Forelimb muscle (tissue), 1 donor: ENCODE data around the gene PDGFD. TPM values are rescaled to one million over a fixed set of nuclear protein-coding genes. Genes with fewer than 3 reads are reported as not detected.

Experiments used
- DNase-seq: peaks from one replicate; pipeline ENCODE4 v3.0.0-alpha.2; 2013; ENCODE audit warnings: low read depth
- polyA plus RNA-seq: library from polyadenylated mRNA; unstranded; fragments of 120-200 nt; gene quantifications from one replicate; pipeline ENCODE4 v1.2.1, GENCODE V29; 2013; ENCODE audit not compliant: insufficient read length

PDGFD gene
- polyA plus RNA-seq, 1 donor = 16.5 TPM

DNA sequence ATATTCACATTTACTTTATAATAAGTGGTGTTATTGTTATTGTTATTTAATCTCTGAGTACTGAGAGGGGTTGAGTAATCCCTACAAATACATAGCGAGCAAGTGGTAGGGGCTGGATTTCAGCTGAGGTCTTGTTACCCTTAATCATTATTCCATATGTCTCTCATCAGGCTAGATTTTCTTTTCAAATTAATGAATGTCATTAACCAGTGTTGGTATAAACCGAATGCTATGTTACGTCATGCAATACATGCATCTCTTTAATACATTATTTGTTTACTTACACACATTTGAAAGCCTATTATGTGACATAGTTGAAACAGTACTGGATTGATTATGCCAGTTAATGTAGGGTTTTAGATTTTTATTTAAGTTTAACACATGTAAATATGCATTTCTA, 18.9 kb downstream of the PDGFD start:
- no peak for DNase-seq

DNA sequence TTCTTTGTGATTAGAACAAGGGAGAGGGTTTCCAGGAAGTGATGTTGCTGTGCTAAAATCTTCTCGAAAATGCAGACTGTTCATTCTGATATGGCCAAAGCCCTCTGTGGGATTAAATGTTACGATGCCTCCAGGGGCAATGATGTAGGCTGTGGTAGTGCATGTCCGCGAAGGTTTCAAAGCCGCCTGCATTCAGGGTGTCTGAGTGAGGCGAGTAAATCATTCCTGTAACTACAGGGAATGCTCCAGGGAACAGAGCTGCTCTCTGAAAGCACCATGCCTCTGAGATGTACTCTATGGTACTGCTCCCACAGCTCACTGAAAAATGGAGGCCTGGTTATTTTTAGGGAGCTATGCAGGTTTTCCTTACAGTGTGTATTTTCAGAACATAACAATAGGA, 21.2 kb downstream of the PDGFD start:
- no peak for DNase-seq

DNA sequence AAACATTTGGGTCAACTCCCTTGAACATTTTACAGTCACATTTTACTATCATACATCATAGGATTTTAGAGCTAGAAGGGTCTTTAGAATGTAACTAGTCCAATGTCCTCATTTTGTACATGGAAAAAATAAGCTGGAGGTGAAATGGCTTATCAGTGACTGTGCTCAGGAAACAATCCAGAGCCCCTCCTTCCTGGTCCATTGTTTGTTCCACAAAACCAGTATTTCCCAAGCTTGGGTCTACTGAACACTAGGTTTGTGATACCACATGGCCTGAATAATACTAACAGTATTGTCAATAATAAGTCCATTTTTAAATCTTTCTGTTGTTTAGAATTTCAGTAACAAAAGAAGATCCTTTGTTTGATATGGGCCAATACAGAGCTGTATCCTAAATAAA, 27.1 kb downstream of the PDGFD start:
- DNase-seq = no peak

DNA sequence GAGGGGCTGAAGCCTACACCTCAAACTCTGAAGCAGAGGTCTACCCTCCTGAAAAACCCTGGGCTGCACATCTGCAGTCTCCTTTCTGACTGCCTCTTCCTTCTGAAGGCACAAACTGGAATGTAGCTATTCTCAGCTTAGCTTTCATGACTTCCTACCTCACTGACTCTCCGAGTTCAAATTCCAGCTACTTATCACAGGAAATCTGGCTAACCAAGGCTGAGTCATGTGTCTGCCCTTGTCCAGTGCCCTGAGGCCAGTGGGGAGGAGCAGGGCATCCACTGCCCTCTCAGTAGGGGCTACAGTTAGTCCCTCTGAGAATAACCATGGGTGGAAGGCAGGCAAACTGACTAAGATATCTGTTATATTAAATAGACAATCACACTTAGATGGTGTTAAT, 29.2 kb downstream of the PDGFD start:
- DNase-seq = no peak

DNA sequence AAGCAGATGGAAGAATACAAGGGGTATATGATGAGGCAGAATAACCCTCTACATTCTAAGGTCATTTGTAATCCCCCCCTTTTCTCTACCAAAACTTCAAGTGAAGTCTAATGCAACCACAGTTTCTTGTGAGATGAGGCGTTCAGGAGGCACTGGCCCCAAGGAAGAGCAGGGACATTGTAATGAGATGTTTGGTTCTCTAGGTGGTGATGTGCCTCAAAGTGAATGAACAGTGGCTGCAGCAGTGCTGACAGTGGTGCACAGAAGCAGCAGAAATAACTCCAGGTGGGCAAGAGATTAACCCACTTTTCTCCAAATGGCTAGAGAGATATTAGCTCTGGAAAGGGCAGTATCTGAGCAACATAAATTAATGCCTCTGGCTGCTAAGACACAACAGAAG, 33.8 kb downstream of the PDGFD start:
- no peak for DNase-seq

DNA sequence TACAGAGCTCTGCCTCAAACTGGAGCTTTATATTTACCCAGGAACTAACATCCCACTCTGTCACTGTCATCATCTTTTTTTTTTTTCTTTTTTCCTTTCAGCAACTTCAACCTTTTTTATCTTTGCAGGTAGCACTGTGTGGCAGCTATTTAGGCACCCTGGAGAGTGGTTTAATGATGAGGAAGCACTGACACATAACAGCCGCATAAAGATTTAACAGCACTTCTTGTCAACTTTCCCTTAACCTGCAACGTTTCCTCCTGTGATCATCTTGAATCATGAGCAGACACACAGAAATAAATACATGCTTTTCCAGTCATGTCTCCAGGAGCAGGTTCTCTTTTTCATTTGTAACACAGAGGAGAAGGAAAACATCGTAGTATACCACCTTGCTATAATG, 34.8 kb downstream of the PDGFD start:
- DNase-seq = no peak

DNA sequence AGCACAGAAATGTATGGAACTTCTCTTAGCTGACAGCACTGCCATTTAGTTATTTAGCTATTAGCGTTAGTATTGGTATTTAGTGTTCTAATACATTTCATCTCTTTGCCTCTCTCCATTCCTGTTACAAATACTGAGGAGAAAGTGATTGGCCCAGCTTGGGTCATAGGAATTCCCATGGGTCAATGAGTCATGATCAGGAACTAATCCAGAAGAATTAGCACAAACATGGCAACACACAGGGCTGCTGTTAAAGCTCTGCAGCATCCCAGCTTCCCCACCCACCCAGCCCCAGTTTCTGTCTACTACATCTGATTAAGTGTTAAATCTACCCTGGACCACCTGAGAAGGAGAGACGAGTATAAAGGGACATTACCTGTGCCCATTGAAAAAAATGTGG, 36.1 kb downstream of the PDGFD start:
- no peak for DNase-seq

DNA sequence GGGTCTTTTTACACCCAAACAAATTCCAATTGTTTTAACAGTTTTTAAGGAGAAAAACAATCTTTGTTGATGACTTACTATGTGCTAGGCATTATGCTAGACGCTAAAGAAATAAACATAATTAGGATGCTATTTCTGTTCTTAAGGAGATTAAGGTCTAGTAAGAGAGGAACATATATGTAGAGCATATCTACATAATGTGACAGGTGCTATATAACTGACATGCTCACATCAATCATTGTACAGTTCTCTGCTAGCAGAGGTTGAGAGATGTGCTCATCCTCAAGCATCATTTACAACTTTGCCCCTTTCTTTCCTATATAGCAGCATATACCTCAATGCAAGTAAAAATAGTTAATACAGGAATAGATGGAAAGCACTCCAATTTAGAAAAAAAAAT, 37.5 kb downstream of the PDGFD start:
- DNase-seq = no peak

DNA sequence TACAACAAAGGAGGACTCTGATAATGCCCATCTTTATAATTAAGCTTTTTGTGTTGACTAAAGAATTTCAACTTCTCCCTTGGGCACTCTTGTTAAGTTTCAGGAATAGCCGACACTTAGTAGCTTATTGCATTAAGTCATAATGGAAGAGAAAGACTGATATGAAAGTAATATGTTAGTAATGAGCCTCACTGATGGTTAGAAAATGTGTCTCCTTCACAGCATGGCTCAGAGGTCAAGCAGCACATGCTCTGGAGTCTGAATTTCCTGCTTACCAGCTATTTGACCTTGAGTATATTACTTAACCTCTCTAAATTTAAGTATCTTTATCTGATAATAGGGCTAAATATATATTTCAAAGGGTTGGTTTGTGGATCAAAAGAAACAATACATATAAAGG, 39.0 kb downstream of the PDGFD start:
- DNase-seq = no peak

DNA sequence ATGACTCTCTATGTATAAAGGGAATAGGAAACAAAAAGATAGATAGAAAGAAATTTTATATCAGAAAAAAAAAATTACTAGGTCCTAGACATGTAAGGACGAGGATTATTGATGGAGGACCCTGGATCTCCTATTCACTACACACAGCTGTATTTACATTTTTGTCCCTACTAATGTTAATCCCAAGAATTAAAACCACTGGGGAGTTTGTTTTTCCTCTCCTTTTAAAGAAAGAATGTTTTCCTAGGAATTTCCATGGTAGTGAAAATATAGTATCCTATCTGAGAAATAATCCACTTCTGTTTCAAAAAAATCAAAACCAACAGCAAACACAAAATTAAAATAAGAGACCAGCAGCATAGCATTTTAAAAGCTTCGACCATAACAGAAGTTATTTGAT, 41.1 kb downstream of the PDGFD start:
- DNase-seq = peak; percentile 26

DNA sequence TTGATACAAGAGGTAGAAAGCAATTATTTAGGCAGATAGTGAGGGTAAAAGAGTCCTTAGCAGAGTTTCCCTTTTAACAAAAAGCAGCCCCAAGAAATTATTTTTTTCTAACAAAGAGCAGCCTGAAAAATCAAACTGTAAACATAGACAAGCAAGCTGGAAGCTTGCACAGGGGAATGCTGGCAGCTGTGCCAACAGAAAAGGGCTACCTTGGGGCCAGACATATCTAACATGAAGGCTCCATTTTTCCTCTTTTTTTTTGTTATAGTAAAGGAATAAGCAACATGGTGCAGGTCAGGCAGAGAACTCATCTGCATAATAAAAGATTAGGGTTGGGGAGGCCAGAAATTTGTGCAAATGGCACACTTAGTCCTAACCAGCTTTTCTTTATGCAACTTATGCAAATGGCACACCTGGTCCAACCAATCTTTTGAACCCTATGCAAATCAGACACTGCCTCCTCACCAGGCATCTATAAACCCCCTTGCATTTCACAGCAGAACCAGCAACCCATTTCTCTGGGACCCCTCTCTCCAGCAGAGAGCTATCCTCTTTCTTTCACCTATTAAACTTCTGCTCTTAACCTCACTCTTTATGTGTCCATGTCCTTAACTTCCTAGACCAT, 41.8 kb downstream of the PDGFD start:
- no peak for DNase-seq

DNA sequence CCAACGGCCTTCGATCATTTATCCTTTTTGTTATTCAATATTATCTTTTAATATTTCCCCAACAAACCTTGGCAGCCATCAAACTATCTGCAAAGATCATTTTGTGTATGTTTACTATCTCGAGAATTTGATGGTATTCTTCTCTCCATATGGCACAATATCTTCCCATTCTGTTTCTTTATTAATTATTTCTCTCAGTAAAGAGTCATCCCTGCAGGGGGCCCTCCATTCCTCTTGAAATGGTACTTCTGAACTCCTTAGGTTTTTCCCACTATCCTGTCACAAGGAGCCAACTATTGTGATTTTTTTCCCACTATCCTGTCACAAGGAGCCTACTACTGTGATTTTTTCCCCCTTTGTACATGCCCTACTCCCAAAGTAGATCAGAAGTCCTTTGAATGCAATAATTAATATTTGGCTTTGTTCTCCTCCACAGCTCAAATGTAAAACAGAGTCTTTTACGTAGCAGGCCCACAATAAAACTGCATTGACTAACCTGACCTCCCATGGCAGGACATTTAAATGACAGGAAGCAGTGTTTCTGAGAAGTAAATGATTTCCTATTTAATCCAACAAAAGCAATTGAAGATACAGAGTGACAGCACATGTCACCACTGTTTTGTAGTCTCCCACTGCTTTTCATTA, 43.3 kb downstream of the PDGFD start:
- DNase-seq = no peak

DNA sequence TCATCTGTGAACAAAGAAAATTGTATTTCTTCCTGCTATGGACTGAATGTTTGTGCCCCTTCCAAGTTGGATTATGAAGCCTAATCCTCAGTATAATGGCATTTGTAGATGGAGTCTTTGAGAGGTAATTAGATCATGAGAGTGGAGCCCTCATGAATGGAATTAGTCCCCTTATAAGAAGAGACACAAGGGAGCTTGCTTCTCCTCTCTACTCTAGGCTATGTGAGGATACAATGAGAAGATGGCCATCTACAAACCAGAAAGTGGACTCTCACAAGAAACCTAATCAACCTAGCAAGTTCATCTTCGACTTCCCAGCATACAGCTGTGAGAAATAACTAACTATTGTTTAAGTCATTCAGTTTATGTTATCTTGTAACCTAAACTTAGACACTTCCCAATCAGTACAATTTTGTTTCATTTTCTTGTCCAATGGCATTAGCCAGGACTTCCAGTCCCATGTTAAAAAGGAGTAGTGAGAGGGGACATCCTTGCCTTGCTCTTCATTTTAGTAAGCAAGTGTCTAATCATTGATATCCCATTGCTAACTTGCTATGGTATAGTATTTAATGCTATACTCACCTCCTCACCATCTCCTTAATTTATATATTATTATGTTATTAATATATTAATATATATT, 45.7 kb downstream of the PDGFD start:
- DNase-seq = no peak

DNA sequence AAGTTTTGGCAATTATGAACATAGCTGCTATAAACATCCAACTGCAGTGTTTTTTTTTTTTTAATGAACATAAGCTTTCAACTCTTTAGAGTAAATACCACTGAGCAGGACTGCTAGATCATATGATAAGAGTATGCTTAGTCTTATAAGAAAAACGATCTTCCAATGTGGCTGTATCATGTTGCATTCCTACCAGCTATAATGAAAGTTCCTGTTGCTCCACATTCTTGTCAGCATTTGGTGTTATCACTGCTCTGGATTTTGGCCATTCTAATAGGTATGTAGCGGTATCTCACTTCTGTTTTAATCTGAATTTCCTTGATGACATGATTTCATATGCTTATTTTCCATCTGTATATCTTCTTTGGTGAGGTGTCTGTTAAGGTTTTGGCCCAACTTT, 50.4 kb downstream of the PDGFD start:
- DNase-seq = no peak

DNA sequence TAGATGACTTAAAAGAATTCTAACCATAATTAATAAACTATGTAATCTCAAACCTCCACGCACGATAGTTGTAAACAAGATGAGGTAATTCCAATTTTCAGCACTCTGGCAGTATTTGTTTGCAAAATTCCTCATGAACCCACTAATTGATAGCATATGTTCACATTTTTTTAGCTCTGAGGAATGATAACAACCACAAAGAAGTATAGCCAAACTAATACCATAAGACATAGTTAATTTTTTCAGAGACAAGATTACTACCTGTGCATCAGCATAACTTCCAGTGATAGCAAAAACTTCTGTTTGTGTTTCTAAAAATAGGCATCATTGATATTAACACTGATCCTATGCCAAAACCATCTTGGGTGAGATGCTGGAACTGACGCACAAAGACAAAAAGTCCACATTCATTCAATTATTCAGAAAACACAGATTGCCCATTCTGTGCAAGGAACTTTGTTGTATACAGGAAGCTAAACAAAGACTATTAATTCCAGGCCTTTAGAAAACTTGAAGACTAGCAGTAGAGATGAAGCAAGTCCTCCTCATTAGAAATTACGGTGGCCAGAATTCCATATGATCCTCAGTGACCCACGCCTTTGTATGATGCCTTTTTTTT, 57.7 kb downstream of the PDGFD start:
- DNase-seq = no peak

DNA sequence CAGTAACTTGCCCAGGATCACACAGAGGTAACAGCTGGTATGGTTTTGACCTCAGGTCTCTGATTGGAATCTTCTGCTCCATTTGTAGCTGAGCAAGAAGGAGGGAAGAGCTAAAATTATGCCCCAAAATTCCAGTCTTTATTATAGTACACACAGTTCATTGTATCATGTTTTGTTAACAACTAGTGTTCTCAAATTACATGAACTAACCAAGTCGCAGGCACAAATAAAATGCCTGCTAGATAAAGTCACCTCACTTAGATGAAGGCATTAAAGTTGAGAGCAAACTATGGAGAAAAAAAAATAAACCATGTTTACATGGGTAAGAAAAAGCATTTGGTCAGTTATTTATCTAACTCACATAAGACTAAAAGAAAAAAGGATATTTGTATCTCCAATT, 58.8 kb downstream of the PDGFD start:
- DNase-seq = no peak

DNA sequence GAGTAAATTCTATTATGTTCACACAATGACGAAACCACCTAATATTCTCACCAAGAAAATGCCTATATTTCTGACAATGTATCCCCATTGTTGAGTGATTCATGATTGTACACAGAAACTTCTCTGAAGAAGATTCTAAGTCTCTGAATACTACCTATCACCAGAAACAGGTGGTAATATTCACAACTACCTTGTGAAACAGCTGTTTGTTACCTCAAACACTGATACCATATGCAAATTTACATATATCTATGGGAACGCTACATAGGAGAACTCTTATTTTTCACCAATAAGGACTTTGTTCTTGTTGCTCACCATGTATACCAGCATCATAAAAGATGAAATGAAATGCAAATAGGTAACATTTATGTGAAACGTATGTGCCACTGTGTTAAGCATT, 59.3 kb downstream of the PDGFD start:
- DNase-seq = no peak

DNA sequence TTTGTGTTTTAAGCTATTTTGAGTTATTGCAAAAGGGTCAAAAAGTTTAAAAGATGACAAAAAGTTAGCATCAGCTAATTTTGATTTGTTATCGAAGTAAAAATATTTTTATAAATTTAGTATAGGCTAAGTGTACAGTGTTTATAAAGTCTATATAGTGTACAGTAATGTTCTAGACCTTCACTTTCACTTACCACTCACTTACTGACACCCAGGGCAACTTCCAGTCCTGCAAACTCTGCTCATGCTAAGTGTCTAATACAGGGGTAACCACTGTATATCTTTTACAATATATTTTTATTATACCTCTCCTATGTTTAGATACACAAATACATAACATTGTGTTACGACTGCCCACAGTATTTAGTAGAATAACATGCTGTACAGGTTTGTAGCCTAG, 59.7 kb downstream of the PDGFD start:
- no peak for DNase-seq

DNA sequence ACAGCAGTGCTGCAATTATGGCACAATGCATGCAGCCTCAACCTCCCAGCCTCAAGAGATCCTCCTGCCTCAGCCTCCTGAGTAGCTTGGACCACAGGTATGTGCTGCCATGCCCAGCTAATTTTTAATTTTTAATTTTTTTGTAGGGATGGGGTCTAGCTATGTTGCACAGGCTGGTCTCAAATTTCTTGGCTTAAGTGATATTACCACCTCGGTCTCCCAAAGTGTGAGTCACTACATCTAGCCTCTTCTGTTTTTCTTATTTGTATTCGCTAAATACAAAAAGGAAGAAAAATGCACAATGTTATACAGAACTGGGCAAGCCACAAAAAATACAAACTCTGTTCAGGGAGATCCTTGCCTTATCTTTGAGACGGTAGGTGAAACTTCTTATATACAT, 65.4 kb downstream of the PDGFD start:
- no peak for DNase-seq

DNA sequence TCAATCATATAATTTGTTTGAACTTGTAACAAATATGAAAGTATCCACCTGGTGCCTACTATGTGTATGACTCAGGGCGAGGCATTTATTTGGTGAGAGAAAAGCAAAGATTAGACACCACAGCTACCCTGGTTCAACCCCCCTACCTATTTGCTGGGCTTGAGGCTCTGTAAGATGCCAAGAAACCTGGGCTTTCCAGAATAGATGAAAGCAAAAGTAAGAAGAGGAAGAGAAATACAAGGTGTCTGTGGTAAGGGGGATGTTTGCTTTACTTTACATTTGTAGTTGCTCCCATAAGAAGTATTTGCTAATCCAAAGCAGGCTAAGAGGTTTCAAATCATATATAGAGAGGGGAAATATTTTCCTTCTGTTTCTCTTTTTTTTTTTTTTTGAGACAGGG, 65.8 kb downstream of the PDGFD start:
- no peak for DNase-seq

DNA sequence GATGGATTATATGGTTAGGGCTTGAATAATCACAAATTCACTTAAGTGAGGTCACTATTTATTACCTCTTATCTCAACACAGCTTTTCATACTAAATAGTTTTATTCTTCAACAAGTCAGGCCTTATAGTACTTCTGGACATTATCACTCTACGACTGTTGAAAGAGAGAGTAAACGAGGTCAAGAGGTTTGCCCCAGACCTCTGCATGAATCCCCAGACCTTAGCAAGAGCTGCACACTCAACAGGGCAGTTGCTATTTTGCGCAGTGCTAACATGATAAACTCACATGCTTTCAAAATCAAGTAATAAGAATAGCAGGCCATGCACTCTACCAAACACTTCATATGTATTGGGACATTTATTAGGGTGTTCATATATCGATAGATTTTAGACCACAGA, 67.0 kb downstream of the PDGFD start:
- no peak for DNase-seq

DNA sequence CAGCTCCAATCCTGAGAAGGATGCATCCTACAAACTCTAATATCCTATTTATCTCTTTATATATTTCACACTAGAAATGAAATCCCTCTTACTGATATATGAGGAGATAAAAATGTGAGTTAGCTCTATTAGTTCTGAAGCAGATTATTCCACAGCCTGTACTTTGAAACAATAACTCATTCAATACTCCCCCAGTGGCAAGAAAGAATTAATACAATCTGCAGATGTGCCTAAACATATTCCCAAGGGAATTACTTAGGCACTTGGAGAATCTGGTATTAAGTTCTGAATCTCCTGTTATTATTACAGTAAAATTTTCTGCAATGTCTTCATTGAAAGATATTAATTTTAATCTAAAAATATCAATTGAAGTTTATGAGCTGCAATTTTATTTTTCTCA, 68.2 kb downstream of the PDGFD start:
- DNase-seq = no peak

DNA sequence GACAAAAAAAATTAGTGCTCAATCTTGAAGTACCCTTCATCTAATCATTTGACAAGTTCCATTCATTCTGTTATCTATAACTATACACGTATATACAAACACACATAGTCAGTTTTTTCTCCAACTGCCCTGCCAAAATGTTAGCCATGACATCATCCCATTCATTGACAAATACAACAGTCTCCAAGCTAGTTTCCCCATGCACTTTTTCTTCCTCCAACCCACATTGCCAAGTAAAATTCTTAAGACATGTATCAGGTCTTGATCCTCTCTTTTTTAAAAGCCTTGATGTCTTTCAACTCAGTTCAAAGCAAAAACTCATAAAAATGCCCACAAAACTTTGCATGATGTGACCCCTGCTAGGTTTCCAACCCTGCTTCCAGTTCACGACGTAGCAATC, 69.4 kb downstream of the PDGFD start:
- no peak for DNase-seq
